Measurements from ENCODE around the gene MAPK4.

DNA sequence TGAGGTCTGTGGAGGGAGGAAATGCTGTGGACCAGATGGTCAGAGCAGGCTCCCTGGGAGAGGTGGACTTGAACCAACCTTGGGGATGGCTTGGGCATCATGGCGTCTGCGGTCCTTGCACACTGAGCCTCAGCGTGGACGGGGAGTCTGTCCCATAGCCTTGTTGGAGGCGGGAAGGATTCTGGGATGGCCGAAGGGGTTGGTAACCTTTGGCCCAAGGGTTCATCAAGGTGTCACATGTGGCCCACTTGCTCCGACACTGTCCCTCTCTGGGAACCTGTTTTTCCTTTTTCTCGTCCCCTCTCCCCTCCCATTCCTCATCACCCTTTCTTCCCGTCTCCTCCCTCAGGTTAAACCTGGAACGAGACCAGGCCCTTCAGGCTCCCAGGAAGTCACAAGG, 66.4 kb downstream of the MAPK4 start:
- no peak for TF ChIP-seq YY1 (IDR thresholded peaks at IDR 0.05; ENCODE audit: insufficient read depth, insufficient read length)
- no peak for TF ChIP-seq SUZ12 (IDR thresholded peaks at IDR 0.05; ENCODE audit: extremely low read depth, insufficient read depth, insufficient read length)
- TF ChIP-seq ZNF274 (IDR thresholded peaks at IDR 0.05; ENCODE audit: low read depth, low read length): no peak

All from NT2/D1 (cell line).